ENCODE data around the gene CENPH. TPM values are rescaled to one million over a fixed set of nuclear protein-coding genes. Genes with fewer than 3 reads are reported as not detected.

CENPH gene
- polyA plus RNA-seq, 1 of the 3 experiments (the other 2 are of a cell fraction) = 14.6 TPM

GRCh38 chr5:69156456-69156855 lies 32.9 kb upstream of the CENPH start:
- H3K9me2 ChIP-seq = no peaks in the 10 kb centered on the region
- H2AFZ ChIP-seq (ENCODE audit: low read depth) = no peak overlapping the region
- no peak overlapping the region for H3K4me3 ChIP-seq (ENCODE audit: low read depth in 2 of 2, low read length in 1 of 2)
- ChIA-PET CTCF (no interaction called here), POLR2A (no interaction called here)
- H3F3A ChIP-seq (replicated peaks; ENCODE audit: insufficient read depth) = no peaks in the 10 kb centered on the region
- DNase-seq = no peak
- H3K79me2 ChIP-seq (ENCODE audit: insufficient read depth) = no peaks in the 10 kb centered on the region
- H3K9ac ChIP-seq = no peak overlapping the region
- WGBS (ENCODE audit: low lambda C conversion rate) = 96% methylated on average over 11 of the region's 11 CpGs
- H3K4me2 ChIP-seq = no peak overlapping the region
- H3K36me3 ChIP-seq (replicated peaks in 1 of 2; ENCODE audit: control insufficient read depth in 1 of 2, insufficient read depth in 2 of 2, low read length in 1 of 2) = no peaks in the 10 kb centered on the region
- H4K20me1 ChIP-seq (ENCODE audit: insufficient read depth) = no peaks in the 10 kb centered on the region
- no peak overlapping the region for H3K27ac ChIP-seq (ENCODE audit: low read depth in 2 of 2, low read length in 1 of 2)
- no peaks in the 10 kb centered on the region for H3K4me1 ChIP-seq (ENCODE audit: control insufficient read depth in 1 of 2, insufficient read depth in 2 of 2, low read depth in 1 of 2, low read length in 1 of 2)
- no peak for TF ChIP-seq RFX5 (IDR thresholded peaks at IDR 0.05; ENCODE audit: low read length)
- no peak for TF ChIP-seq TEAD4 (IDR thresholded peaks at IDR 0.05; ENCODE audit: borderline replicate concordance, insufficient read depth)
- TF ChIP-seq FOXJ3 (CRISPR knock-in tag; IDR thresholded peaks at IDR 0.05) = no peak
- TF ChIP-seq REST (IDR thresholded peaks at IDR 0.05; ENCODE audit: low read depth, low read length) = no peak
- no peak for TF ChIP-seq GABPA (IDR thresholded peaks at IDR 0.05; ENCODE audit: low read depth)
- no peak for TF ChIP-seq RAD21 (IDR thresholded peaks at IDR 0.05; ENCODE audit: low read length)
- no peak for TF ChIP-seq TAF1 (IDR thresholded peaks at IDR 0.05; ENCODE audit: borderline replicate concordance, low read depth, low read length)
- TF ChIP-seq, protein P1, sequence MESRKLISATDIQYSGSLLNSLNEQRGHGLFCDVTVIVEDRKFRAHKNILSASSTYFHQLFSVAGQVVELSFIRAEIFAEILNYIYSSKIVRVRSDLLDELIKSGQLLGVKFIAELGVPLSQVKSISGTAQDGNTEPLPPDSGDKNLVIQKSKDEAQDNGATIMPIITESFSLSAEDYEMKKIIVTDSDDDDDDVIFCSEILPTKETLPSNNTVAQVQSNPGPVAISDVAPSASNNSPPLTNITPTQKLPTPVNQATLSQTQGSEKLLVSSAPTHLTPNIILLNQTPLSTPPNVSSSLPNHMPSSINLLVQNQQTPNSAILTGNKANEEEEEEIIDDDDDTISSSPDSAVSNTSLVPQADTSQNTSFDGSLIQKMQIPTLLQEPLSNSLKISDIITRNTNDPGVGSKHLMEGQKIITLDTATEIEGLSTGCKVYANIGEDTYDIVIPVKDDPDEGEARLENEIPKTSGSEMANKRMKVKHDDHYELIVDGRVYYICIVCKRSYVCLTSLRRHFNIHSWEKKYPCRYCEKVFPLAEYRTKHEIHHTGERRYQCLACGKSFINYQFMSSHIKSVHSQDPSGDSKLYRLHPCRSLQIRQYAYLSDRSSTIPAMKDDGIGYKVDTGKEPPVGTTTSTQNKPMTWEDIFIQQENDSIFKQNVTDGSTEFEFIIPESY (IDR thresholded peaks at IDR 0.05; ENCODE audit: borderline replicate concordance, low read depth) = no peak
- TF ChIP-seq NFIC (IDR thresholded peaks at IDR 0.05; ENCODE audit: borderline replicate concordance) = no peak
- TF ChIP-seq, protein P2, sequence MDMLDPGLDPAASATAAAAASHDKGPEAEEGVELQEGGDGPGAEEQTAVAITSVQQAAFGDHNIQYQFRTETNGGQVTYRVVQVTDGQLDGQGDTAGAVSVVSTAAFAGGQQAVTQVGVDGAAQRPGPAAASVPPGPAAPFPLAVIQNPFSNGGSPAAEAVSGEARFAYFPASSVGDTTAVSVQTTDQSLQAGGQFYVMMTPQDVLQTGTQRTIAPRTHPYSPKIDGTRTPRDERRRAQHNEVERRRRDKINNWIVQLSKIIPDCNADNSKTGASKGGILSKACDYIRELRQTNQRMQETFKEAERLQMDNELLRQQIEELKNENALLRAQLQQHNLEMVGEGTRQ (IDR thresholded peaks at IDR 0.05; ENCODE audit: borderline replicate concordance, low read depth, low read length) = no peak
- TF ChIP-seq ELF1 (IDR thresholded peaks at IDR 0.05) = no peak
- TF ChIP-seq FOSL2 (IDR thresholded peaks at IDR 0.05; ENCODE audit: borderline replicate concordance, low read depth) = no peak
- no peak for TF ChIP-seq CHD2 (IDR thresholded peaks at IDR 0.05; ENCODE audit: low read length, partially characterized antibody)
- no peak for TF ChIP-seq RCOR1 (IDR thresholded peaks at IDR 0.05; ENCODE audit: low read length)
- no peaks in the 10 kb centered on the region for H3K27me3 ChIP-seq (ENCODE audit: insufficient read depth)
- H3K9me3 ChIP-seq = no peaks in the 10 kb centered on the region

Measured in SK-N-SH (cell line).